GM19372 (cell line): Measurements from ENCODE around the gene MYLK2.

Experiments used
- ATAC-seq: cut with Tn5 transposase; IDR thresholded peaks from one replicate; pipeline ENCODE4 v1.9.1; 2021; ENCODE audit warnings: mild to moderate bottlenecking, low read depth, moderate library complexity; ENCODE audit not compliant: unreplicated experiment

MYLK2 gene

GRCh38 chr20:31833931-31834521 is 14.9 kb downstream of the MYLK2 start:
- no peak for ATAC-seq

GRCh38 chr20:31835554-31835953 is 16.4 kb downstream of the MYLK2 start:
- ATAC-seq, result no peak

- no peak for ATAC-seq
Observed at GRCh38 chr20:31835977-31836852, 17.1 kb downstream of the MYLK2 start.

GRCh38 chr20:31836853-31837608 is 17.9 kb downstream of the MYLK2 start:
- ATAC-seq, result no peak

- no peak for ATAC-seq
Observed at GRCh38 chr20:31837896-31838397, 18.8 kb downstream of the MYLK2 start.

GRCh38 chr20:31838646-31839292 is 19.6 kb downstream of the MYLK2 start:
- ATAC-seq, result no peak

GRCh38 chr20:31839782-31840487 is 20.8 kb downstream of the MYLK2 start:
- ATAC-seq, result no peak

- no peak for ATAC-seq
Observed at GRCh38 chr20:31840906-31841816, 22.0 kb downstream of the MYLK2 start.

- ATAC-seq, result no peak
Observed at GRCh38 chr20:31841928-31842327, 22.8 kb downstream of the MYLK2 start.

GRCh38 chr20:31842471-31843157 is 23.5 kb downstream of the MYLK2 start:
- no peak for ATAC-seq

- ATAC-seq, result no peak
Observed at GRCh38 chr20:31843288-31843687, 24.1 kb downstream of the MYLK2 start.

- no peak for ATAC-seq
Observed at GRCh38 chr20:31843881-31844280, 24.7 kb downstream of the MYLK2 start.

GRCh38 chr20:31844737-31845299 is 25.7 kb downstream of the MYLK2 start:
- no peak for ATAC-seq

GRCh38 chr20:31845300-31845863 is 26.2 kb downstream of the MYLK2 start, which contains the start of gene FOXS1:
Gene FOXS1, minus strand, starts transcription at chr20:31845604. Its CDS starts 62 bp downstream, at chr20:31845542.
- no peak for ATAC-seq

GRCh38 chr20:31846793-31847138 is 27.6 kb downstream of the MYLK2 start:
- no peak for ATAC-seq

- ATAC-seq, result no peak
Observed at GRCh38 chr20:31848088-31848999, 29.2 kb downstream of the MYLK2 start.
